ENCODE data around the gene EHD4. TPM values are rescaled to one million over a fixed set of nuclear protein-coding genes. Genes with fewer than 3 reads are reported as not detected.

EHD4 gene
- total RNA-seq, 2 donors from 2014 or later: 30.3 to 40.0 TPM

DNA sequence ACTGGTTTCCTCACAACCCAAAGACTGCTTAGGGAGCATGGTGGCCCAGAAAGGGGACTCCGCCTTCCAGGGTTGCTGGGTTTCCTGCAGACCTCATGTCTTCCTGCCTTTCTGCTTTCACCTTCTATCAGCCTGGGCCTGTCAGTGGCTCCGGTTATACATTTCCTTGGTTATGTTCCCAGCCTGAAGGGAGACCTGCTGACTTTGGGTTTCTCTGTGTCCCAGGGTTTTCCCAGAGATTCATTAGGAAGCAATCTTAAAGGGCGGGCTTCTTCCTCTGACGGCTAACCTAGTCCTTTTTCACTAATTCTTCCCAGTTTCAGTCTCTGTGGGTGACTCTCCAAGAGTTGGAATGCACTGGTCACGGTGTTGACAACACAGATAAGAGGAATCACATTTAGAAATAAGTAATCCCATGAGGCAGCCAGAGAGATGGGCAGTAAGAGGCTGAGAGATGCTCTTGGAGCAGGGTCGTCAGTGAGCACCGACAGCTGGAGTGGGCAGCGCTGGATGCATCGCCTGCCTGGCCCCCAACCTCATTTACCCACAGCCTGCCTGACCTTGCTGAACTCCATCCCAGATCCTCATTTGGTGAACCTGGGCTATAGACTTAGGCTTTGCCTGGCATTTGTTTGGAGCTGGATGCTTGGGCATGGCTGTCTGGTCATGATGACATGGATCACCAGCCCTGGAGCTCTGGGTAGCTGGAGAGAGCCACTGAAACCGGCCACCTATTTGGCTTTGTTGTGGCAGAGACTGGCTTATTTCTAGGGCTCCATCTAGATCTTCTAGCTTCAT, 10.0 kb upstream of the EHD4 start:
- H3K4me1 ChIP-seq: no peaks in the 10 kb centered on the region
- no peaks in the 10 kb centered on the region for H3K27me3 ChIP-seq
- TF ChIP-seq, protein P1, sequence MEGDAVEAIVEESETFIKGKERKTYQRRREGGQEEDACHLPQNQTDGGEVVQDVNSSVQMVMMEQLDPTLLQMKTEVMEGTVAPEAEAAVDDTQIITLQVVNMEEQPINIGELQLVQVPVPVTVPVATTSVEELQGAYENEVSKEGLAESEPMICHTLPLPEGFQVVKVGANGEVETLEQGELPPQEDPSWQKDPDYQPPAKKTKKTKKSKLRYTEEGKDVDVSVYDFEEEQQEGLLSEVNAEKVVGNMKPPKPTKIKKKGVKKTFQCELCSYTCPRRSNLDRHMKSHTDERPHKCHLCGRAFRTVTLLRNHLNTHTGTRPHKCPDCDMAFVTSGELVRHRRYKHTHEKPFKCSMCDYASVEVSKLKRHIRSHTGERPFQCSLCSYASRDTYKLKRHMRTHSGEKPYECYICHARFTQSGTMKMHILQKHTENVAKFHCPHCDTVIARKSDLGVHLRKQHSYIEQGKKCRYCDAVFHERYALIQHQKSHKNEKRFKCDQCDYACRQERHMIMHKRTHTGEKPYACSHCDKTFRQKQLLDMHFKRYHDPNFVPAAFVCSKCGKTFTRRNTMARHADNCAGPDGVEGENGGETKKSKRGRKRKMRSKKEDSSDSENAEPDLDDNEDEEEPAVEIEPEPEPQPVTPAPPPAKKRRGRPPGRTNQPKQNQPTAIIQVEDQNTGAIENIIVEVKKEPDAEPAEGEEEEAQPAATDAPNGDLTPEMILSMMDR (IDR thresholded peaks at IDR 0.05): no peak
- no peak overlapping the region for H3K27ac ChIP-seq
- no peaks in the 10 kb centered on the region for H3K9me3 ChIP-seq
- intact Hi-C loops (cut with DNase I): loop anchor here (10.0 kb wide), 1 partner anchor 152 kb away; no protein-coding TSS in a partner anchor
- no peaks in the 10 kb centered on the region for H3K36me3 ChIP-seq
- peak overlapping the region in 1 of 2 donors; percentile 30 for H3K9ac ChIP-seq (ENCODE audit: low read depth in 2 of 2, low read length in 2 of 2)
- DNase-seq: no peak
- no peak overlapping the region for H3K4me3 ChIP-seq

DNA sequence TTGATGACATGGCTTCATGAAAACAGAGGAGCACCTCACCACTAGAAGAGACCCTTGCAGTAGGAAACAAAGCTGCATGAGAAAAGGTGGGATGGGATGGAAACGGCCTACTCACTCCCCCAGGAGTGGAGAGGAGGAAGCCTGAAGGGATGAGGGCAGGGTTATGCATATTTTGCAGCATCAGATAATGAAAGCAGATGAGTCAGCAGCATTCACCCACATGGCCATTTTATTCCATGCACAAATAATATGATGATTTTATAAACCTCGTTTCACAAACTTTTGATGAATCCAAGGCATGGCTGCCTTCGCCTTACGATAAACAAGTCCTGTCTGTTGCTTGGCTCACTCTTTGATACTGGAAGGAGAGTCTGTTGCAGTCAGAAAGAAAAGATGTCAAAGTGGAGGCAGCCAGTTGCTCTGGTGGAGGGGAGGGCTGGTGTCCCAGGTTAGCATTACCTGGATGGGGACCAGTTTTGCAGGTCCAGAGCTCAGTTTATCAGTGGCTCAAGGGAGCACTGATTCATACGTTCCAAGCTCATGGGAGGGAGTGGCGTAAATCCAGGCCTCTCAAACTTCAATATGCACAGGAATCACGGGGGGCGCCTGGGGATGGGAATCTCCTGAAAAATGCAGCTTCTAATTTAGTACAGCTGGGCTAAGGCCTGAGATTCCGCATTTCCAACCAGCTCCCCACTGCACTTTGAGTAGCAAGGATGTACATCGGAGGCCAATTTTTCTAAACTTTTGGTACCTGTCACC, 9.2 kb upstream of the EHD4 start:
- Histone ChIP-seq H3K27ac (peak overlapping the region; percentile 69), H3K27me3 (no peaks in the 10 kb centered on the region), H3K36me3 (no peaks in the 10 kb centered on the region), H3K4me3 (no peak overlapping the region), H3K9ac (ENCODE audit: low read depth in 2 of 2, low read length in 2 of 2) (no peak overlapping the region), H3K4me1 (no peaks in the 10 kb centered on the region), H3K9me3 (no peaks in the 10 kb centered on the region)
- no peak for DNase-seq
- intact Hi-C loops (cut with DNase I): loop anchor here (10.0 kb wide), 1 partner anchor 153 kb away; no protein-coding TSS in a partner anchor
- TF ChIP-seq, protein P1 (IDR thresholded peaks at IDR 0.05): no peak

DNA sequence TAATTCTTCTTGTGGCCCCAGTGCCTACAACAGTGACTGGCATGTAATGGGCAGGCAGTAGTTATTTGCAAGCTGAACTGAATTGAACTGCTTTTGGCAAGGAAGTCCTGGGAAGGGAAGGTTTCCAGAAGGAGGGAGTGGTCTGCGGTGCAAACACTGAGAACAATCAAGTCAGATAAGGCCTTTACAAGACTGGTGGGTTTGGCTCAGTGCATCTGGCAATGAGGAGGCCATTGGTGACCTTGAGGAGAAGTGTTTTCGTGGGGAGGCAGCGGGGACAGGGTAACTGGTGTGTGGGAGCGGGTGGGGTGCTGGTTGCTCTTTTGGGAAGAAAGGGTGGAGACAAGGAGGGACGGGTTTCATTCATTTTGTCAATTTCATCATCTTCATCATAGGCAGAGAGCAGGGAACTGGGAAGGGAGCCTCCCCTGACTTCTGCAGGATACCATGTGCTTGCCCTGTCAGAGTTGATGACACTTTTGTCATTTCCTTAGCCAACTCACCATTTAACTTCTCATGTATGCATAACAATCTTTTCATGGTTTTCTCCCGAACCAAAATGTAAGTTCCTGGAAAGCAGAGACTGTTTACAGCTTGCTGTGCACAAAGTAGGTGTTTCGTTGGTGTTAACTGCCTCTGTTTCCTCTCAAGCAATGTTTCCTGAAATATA, 8.4 kb upstream of the EHD4 start:
- Histone ChIP-seq H3K27me3 (no peaks in the 10 kb centered on the region), H3K36me3 (no peaks in the 10 kb centered on the region), H3K4me3 (no peak overlapping the region), H3K9me3 (no peaks in the 10 kb centered on the region), H3K4me1 (no peaks in the 10 kb centered on the region), H3K9ac (ENCODE audit: low read depth in 2 of 2, low read length in 2 of 2) (peak overlapping the region in 1 of 2 donors; percentile 57), H3K27ac (peak overlapping the region; percentile 69)
- TF ChIP-seq, protein P1 (IDR thresholded peaks at IDR 0.05): no peak
- intact Hi-C loops (cut with DNase I): loop anchor here (10.0 kb wide), 1 partner anchor 154 kb away; no protein-coding TSS in a partner anchor
- DNase-seq: peak; percentile 82

DNA sequence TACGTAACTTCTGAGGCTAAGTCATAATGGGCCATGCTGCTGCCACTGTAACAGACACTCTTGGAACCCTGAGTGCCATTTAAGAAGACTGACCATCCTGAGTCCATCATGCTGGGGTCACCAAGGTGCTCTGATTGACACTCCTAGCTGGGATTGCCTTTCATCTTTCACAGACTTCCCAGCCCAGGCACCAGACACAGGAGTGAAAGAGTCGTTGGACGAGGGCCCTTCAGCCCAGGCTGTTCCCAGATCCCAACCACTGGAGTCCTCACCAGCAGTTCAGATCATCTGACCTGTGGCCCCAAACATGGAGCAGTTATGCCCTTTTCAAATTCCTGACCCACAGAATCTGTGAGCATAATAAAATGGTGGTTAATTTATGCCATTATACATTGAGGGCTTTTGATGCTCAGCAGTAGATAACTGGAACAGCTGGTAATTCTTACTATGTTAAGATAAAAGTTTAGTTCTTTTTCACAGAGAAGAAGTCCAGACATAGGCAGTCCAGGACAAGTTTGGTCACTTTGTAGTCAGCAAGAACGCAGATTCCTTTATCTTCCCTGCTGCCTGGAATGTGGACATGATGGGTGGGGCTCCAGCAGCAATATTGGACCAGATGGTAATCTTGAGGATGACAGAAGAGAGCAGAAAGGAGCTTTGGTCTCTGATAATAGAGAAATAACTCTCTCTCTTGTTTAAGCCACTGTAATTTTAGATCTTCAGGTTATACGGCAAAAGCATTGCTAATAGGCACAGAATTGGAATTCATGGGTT, 7.3 kb upstream of the EHD4 start:
- no peaks in the 10 kb centered on the region for H3K4me1 ChIP-seq
- DNase-seq: peak; percentile 64
- TF ChIP-seq, protein P1 (IDR thresholded peaks at IDR 0.05): no peak
- H3K4me3 ChIP-seq: no peak overlapping the region
- no peaks in the 10 kb centered on the region for H3K27me3 ChIP-seq
- peak overlapping the region in 1 of 2 donors; percentile 57 for H3K9ac ChIP-seq (ENCODE audit: low read depth in 2 of 2, low read length in 2 of 2)
- no peaks in the 10 kb centered on the region for H3K36me3 ChIP-seq
- intact Hi-C loops (cut with DNase I): loop anchor here (10.0 kb wide), 1 partner anchor 155 kb away; no protein-coding TSS in a partner anchor
- H3K27ac ChIP-seq: peak overlapping the region; percentile 69
- no peaks in the 10 kb centered on the region for H3K9me3 ChIP-seq
